Fibroblast of pulmonary artery (primary cell): ENCODE measurements around the gene ARL11.

Experiments
- DNase-seq: peaks from one replicate; pipeline ENCODE4 v3.0.0-alpha.2; 2010; ENCODE audit warnings: low read depth
- H3K4me3 ChIP-seq: replicated peaks from 2 replicates; pipeline ENCODE4 v1.5.1; 2011; ENCODE audit warnings: low read depth, mild to moderate bottlenecking, control low read depth, low read length, moderate library complexity
- CTCF ChIP-seq: IDR thresholded peaks from 2 replicates; pipeline ENCODE4 v1.5.1; 2011; ENCODE audit warnings: mild to moderate bottlenecking, control low read depth, low read length, inconsistent platforms; ENCODE audit errors: missing control alignments

ARL11 gene

DNA sequence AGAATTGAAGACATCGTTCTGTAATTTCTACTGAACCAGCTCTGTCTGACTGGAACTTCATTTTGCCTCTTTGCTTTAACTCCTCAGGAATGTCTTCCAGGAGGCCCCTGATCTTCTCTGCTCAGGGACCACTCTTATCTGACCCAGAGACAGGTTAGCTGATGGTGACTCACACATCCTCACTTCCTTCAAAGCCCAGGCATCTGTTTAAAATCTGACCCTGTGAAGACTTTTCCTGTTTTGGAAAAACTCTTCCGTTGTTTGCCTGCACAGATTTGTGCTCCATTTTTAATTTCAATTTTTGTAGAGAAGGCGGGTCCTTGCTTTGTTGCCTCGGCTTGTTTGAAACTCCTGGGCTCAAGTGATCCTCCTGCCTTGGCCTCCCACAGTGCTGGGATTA is 1.6 kb downstream of the ARL11 start:
- TF ChIP-seq CTCF, result no peak
- H3K4me3 ChIP-seq, result no peak overlapping the region
- DNase-seq, result no peak

DNA sequence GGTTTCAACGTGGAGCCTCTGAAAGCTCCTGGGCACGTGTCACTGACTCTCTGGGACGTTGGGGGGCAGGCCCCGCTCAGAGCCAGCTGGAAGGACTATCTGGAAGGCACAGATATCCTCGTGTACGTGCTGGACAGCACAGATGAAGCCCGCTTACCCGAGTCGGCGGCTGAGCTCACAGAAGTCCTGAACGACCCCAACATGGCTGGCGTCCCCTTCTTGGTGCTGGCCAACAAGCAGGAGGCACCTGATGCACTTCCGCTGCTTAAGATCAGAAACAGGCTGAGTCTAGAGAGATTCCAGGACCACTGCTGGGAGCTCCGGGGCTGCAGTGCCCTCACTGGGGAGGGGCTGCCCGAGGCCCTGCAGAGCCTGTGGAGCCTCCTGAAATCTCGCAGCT is 2.3 kb downstream of the ARL11 start:
- DNase-seq, result no peak
- H3K4me3 ChIP-seq, result no peak overlapping the region
- no peak for TF ChIP-seq CTCF

DNA sequence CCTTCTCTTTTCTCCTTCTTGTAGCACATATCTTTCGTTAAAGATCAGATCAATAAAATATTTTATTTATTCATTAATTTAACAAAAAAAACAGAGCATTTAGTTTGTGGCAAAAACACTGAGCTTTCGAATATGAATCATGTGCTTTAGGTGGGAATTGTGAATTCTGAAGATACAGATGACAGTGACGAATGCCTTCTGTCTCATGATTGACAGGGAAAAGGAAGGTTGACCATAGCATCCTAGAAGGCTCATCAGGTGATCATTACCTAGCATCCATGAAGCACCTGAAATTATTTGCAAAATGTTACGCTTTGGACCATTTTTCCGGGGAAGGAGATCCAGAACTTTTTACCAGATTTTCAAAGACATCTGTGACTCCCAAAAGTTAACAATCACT is 3.8 kb downstream of the ARL11 start:
- H3K4me3 ChIP-seq, result no peak overlapping the region
- TF ChIP-seq CTCF, result no peak
- DNase-seq, result no peak

DNA sequence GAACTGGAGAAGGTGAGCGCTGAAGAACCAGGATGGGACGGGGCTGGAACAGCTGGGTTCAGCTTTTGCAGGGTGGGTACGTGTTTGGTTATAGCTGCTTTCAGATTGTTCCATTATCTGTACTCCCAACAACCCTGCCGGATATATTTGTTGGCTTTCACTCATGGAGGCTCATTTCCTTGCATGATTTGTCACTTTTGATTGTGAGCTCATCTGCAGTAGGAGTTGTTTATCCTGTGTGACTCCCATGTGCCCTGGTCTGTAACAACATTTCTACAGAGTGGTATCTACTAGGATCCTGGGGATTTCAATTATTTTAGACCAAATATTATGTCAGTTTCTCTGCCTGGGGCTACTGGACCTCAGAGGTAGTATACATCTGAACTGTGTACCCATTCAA is 5.4 kb downstream of the ARL11 start:
- no peak for DNase-seq
- TF ChIP-seq CTCF, result no peak
- no peak overlapping the region for H3K4me3 ChIP-seq

- no peak for TF ChIP-seq CTCF
- no peak overlapping the region for H3K4me3 ChIP-seq
- peak; percentile 57 for DNase-seq
These were observed 7.5 kb downstream of the ARL11 start for GRCh38 chr13:49635599-49636433.

GRCh38 chr13:49636705-49637104 is 8.4 kb downstream of the ARL11 start:
- TF ChIP-seq CTCF, result no peak
- no peak overlapping the region for H3K4me3 ChIP-seq
- no peak for DNase-seq
